G401.6 (cell line): Measurements from ENCODE around the gene EEFSEC.
A peak's percentile ranks its signal among the peaks of the same experiment; 100 is the strongest.

Experiments used
- FAIRE-seq: peaks from 2 replicates; lab custom pipeline; 2012; peaks lifted over from hg19 to GRCh38; lab: Jason Lieb, UNC

Gene EEFSEC

GRCh38 chr3:128290484-128290883, 137.2 kb downstream of the EEFSEC start:
- no peak for FAIRE-seq

- no peak for FAIRE-seq
Observed at GRCh38 chr3:128293930-128294329, 140.6 kb downstream of the EEFSEC start.

- FAIRE-seq = no peak
Observed at GRCh38 chr3:128294999-128295468, 141.8 kb downstream of the EEFSEC start.

- FAIRE-seq = no peak
Observed at GRCh38 chr3:128296469-128297251, 143.4 kb downstream of the EEFSEC start.

- no peak for FAIRE-seq
Observed at GRCh38 chr3:128297401-128298138, 144.3 kb downstream of the EEFSEC start.

- FAIRE-seq = no peak
Observed at GRCh38 chr3:128301186-128302023, 148.1 kb downstream of the EEFSEC start.

- FAIRE-seq = peak; percentile 28
Observed at GRCh38 chr3:128306481-128306880, 153.2 kb downstream of the EEFSEC start.

GRCh38 chr3:128307029-128307633, 153.8 kb downstream of the EEFSEC start:
- no peak for FAIRE-seq

- FAIRE-seq = no peak
Observed at GRCh38 chr3:128307781-128308469, 154.6 kb downstream of the EEFSEC start.

GRCh38 chr3:128309026-128309425, 155.7 kb downstream of the EEFSEC start:
- no peak for FAIRE-seq

GRCh38 chr3:128310286-128311058, 157.2 kb downstream of the EEFSEC start:
- FAIRE-seq = no peak

GRCh38 chr3:128311441-128311844, 158.2 kb downstream of the EEFSEC start:
- FAIRE-seq = no peak

GRCh38 chr3:128312271-128312670, 159.0 kb downstream of the EEFSEC start:
- FAIRE-seq = no peak

GRCh38 chr3:128313071-128313725, 159.9 kb downstream of the EEFSEC start:
- FAIRE-seq = no peak

GRCh38 chr3:128313935-128314334, 160.7 kb downstream of the EEFSEC start:
- no peak for FAIRE-seq

GRCh38 chr3:128315313-128315712, 162.0 kb downstream of the EEFSEC start:
- FAIRE-seq = no peak

- FAIRE-seq = no peak
Observed at GRCh38 chr3:128316481-128316891, 163.2 kb downstream of the EEFSEC start.

GRCh38 chr3:128317101-128317697, 163.9 kb downstream of the EEFSEC start:
- FAIRE-seq = no peak

- FAIRE-seq = no peak
Observed at GRCh38 chr3:128317698-128318231, 164.5 kb downstream of the EEFSEC start.
